Choroid plexus epithelial cell (primary cell): ENCODE data around the gene SLC39A7.

Experiments
- DNase-seq: peaks from one replicate; pipeline ENCODE4 v3.0.0-alpha.2; 2010; ENCODE audit warnings: low read depth
- H3K4me3 ChIP-seq: 2 replicates; pipeline ENCODE4 v1.5.1; 2011; ENCODE audit warnings: low read depth, mild to moderate bottlenecking, control low read depth, low read length, moderate library complexity
- TF ChIP-seq, protein P1 (sequence below): conservative IDR thresholded peaks from 2 replicates; pipeline ENCODE4 v1.5.1; 2011; ENCODE audit warnings: low read depth, mild to moderate bottlenecking, control low read depth, inconsistent platforms, low read length, moderate library complexity

The SLC39A7 gene

DNA sequence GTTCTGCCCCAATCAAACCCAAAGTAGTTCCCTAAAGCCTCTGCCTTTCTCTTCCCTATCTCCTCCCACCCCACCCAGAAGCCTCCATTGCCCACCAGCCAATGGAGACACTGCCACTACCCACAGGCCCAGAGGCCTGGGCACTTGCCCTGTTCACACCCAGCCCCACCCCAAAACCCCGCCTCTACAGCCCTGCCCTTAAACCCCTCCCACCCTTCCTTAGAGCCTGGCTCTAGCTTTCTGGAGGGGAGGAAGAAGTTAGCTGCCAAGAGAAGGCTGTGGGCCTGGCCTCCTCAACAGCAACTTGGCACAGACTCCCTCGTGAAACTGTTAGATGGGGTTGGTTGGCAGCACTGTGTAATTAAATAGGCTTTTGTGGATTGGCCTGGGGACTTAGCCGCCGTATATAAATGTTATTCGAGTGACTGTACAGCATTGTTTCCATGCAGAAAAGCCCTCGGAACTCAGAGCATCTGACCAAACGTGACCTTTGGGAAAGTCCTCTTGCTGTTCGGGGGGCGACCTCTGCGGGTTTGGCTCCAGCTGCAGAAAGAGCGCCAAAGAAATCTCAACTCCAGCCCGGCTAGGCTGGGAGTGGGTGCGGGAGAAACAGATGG, 39.8 kb upstream of the SLC39A7 start:
- peak overlapping the region; percentile 60 for H3K4me3 ChIP-seq
- TF ChIP-seq, protein P1, sequence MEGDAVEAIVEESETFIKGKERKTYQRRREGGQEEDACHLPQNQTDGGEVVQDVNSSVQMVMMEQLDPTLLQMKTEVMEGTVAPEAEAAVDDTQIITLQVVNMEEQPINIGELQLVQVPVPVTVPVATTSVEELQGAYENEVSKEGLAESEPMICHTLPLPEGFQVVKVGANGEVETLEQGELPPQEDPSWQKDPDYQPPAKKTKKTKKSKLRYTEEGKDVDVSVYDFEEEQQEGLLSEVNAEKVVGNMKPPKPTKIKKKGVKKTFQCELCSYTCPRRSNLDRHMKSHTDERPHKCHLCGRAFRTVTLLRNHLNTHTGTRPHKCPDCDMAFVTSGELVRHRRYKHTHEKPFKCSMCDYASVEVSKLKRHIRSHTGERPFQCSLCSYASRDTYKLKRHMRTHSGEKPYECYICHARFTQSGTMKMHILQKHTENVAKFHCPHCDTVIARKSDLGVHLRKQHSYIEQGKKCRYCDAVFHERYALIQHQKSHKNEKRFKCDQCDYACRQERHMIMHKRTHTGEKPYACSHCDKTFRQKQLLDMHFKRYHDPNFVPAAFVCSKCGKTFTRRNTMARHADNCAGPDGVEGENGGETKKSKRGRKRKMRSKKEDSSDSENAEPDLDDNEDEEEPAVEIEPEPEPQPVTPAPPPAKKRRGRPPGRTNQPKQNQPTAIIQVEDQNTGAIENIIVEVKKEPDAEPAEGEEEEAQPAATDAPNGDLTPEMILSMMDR: no peak
- DNase-seq: peak; percentile 82

DNA sequence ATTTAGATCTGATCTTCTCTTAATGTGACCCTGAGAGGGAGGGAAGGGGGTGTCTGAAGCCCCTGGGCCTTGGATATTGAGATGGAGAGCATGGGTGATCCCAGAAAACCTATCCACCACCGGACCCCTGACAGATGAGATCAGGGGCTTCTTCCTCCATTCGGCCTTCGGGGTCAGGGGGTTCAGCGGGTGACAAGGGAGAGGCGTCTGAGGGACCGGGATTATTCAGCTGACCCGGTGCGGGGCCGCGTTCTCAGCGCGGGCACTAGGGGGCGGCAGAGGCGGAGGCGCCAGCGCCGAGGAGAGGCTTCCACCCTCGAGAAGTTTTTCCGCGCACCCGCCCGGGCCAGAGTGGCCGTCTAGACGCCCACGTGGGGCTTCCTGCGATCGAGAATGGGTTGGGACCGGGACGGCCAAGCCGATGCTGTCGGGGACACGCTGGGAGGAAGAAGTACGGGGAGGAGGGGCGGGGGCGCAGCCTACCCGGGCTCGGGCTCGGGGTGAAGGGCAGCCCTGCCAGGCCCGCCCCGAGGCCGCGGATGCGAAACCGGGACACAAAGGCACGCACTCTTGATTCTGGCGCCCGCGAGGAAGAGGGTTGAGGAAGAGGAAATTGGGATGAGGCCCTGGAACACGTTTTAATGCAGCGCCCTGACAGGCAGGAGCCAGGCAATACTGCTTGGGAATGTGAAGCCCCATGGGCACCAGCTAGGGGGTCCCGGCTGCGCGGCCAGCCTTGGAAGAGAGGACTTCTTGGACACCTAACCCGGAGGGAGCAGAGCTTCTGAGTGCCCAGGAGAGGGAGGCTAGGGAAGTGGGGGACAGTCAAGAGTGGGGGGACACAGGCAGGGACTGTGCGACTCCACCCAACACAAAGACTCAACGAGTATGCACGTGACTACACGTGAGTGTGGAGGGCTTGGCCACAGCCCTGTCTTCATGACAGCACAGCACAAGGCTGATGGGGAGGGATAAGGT, 39.0 kb upstream of the SLC39A7 start:
- peak overlapping the region; percentile 60 for H3K4me3 ChIP-seq
- TF ChIP-seq, protein P1: peak; percentile 90
- peak; percentile 56 for DNase-seq

DNA sequence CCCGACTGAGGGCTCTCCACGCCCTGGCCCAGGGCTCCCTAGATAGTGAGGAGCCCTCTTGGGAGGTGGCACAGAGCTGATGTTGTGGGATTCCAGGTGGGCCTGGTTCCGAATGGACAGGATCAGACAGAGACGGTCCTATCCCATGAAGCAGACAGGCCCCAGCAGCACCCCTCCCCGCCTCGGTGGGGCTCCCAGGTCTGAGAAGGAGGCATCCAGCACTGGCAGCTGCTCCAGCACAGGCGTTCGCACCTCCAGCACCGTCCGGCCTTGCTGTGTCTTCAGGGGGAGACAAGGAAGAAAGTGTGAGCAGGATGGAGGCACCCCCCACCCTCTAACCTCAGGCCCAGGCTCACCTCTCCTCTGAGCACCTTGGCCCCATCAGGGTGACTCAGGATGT, 37.1 kb upstream of the SLC39A7 start:
- TF ChIP-seq, protein P1: no peak
- H3K4me3 ChIP-seq: no peak overlapping the region
- DNase-seq: no peak

DNA sequence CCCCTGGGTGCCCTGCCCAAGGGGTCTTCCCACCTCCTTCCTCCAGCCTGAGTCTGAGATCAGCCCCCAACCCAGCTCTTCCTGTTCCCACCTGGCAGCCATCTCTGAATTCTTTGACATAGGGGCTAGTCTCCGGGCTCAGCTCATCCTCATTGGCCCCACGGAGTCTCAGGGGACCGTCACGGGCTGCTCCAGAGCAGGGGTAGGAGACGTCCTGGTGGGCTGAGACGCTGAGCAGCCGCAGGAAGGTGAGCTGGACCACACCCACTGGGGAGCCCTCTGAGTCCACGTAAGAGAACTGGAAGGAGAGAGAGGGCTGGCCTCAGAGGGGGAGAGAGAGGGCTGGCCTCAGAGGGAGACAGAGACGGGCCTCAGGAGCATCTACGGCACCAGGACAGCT, 36.5 kb upstream of the SLC39A7 start:
- no peak overlapping the region for H3K4me3 ChIP-seq
- no peak for DNase-seq
- TF ChIP-seq, protein P1: no peak

DNA sequence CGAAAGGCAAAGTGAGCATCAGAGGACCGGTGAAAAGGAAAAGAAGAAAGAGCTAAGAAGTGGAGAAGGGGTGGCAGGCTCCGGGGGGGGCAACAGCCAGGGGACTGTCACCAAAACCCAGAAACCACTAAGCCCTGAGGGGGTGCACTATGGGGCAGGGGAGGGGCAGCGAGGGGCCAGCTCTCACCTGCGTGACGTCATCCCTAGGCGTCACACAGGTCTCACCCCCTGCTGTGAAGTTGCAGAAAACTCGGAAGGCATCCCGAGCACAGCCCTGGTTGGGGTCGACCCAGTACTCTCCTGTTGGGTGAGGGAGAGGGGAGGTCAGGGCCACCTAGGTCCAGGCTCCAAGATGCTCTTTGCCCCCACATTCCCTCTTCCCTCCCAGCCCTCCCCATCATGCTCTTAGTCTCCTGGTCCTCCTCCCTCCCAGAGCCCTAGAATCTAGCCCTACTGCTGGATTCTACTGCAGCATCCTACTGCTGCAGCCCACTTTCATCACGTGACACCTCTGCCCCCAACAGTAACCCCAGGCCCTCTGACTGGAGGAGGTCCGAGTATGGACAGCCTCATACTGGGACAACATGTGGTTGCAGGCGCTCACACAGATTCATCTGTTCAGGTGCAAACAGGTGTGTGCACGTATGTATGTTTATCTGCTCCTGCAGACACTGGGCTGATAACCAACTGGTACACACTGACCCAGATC, 35.8 kb upstream of the SLC39A7 start:
- TF ChIP-seq, protein P1: no peak
- no peak for DNase-seq
- no peak overlapping the region for H3K4me3 ChIP-seq

DNA sequence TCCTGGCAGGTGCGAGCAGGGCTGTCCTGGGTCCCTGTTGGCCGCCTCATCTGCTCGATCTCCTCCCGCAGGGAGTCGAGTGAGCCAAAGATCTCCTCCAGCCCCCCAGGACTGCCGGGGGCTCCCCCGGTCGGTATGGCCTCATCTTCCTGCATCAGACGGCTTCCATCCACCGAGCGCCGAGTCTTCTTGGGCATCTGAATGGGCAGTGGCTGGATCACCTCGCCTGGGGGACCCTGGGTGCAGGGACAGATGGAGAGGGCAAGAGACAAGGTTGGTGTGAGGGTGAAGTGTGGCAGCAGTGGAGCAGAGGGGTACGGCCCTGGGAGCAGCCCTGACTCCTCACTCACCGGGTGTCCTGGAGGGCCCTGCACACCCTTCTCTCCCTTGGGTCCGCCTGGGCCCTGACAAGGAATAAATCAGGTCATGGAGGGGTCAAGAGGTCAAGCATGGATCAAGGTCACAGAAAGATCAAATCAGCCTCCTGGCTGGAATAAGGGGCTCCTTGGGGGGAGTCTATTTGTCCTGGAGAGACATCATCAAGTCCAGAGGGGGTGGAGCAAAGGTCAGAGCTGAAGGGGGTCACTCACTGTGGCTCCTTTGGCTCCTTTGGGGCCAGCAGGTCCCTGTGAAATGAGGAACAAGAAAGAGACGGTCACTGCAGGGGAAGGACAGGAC, 34.9 kb upstream of the SLC39A7 start:
- H3K4me3 ChIP-seq: no peak overlapping the region
- DNase-seq: no peak
- TF ChIP-seq, protein P1: no peak
